Myocyte (in vitro differentiated cells): ENCODE measurements around the gene GNAZ. TPM values are rescaled to one million over a fixed set of nuclear protein-coding genes. Genes with fewer than 3 reads are reported as not detected.
A peak's percentile ranks its signal among the peaks of the same experiment; 100 is the strongest.

Experiments
- DNase-seq: peaks from one replicate; pipeline ENCODE4 v3.0.0-alpha.2; 2012; ENCODE audit warnings: low read depth
- total RNA-seq: library from RNA; depleted of rRNA; stranded (reverse); fragments of >200 nt; gene quantifications from 2 replicates; pipeline ENCODE4 v1.2.3, GENCODE V29; 2014

GNAZ gene
- total RNA-seq, 1 donor from 2014 or later = 9.1 TPM

- no peak for DNase-seq
Measured at GRCh38 chr22:23063539-23064380, 6.6 kb upstream of the GNAZ start.

- DNase-seq = no peak
Measured at GRCh38 chr22:23064381-23065068, 5.8 kb upstream of the GNAZ start.

- DNase-seq = no peak
Measured at GRCh38 chr22:23065069-23065451, 5.3 kb upstream of the GNAZ start.

- DNase-seq = no peak
Measured at GRCh38 chr22:23065495-23066122, 4.7 kb upstream of the GNAZ start.

- DNase-seq = no peak
Measured at GRCh38 chr22:23066200-23067022, 3.9 kb upstream of the GNAZ start.

GRCh38 chr22:23067023-23067650, 3.2 kb upstream of the GNAZ start:
- no peak for DNase-seq

- no peak for DNase-seq
Measured at GRCh38 chr22:23067691-23068090, 2.6 kb upstream of the GNAZ start.

- no peak for DNase-seq
Measured at GRCh38 chr22:23068096-23068831, 2.1 kb upstream of the GNAZ start.

- DNase-seq = no peak
Measured at GRCh38 chr22:23068832-23069385, 1.4 kb upstream of the GNAZ start.

GRCh38 chr22:23069502-23070357, 589 bp upstream of the GNAZ start:
- DNase-seq = peak; percentile 88

- no peak for DNase-seq
Measured at GRCh38 chr22:23071230-23072076, 1.1 kb downstream of the GNAZ start.

GRCh38 chr22:23072077-23072910, 2.0 kb downstream of the GNAZ start:
- DNase-seq = no peak

GRCh38 chr22:23072911-23073491, 2.7 kb downstream of the GNAZ start:
- no peak for DNase-seq

GRCh38 chr22:23073526-23074229, 3.4 kb downstream of the GNAZ start:
- DNase-seq = no peak

GRCh38 chr22:23074451-23074850, 4.1 kb downstream of the GNAZ start:
- no peak for DNase-seq

- DNase-seq = no peak
Measured at GRCh38 chr22:23075050-23075449, 4.7 kb downstream of the GNAZ start.
